HEK293T (cell line): ENCODE data around the gene PECR.

Experiments used
- CTCF ChIA-PET: fragments of 350-600 bp; formaldehyde crosslinking; extraction: SDS; loops from one replicate; lab custom pipeline; 2021; ENCODE audit warnings: antibody characterized with exemption, inconsistent platforms; lab: Yijun Ruan, JAX
- POLR2A ChIA-PET: fragments of 350-600 bp; formaldehyde crosslinking; extraction: SDS; loops from one replicate; lab custom pipeline; 2020; ENCODE audit warnings: antibody characterized with exemption, inconsistent platforms; lab: Yijun Ruan, JAX
- DNase-seq: peaks from one replicate; pipeline ENCODE4 v3.0.0; 2012; ENCODE audit warnings: mixed read lengths; ENCODE audit errors: extremely low spot score
- ARNT ChIP-seq: fragments of 450-650 bp; IDR thresholded peaks from 2 replicates; pipeline ENCODE4 v1.6.1; 2017; ENCODE audit warnings: mild to moderate bottlenecking
- BHLHE40 ChIP-seq: fragments of 450-650 bp; IDR thresholded peaks from 2 replicates; pipeline ENCODE4 v1.6.1; 2016; ENCODE audit warnings: mild to moderate bottlenecking, moderate library complexity, borderline replicate concordance
- CTBP1 ChIP-seq: fragments of 450-650 bp; IDR thresholded peaks from 2 replicates; pipeline ENCODE4 v1.6.1; 2016; ENCODE audit warnings: borderline replicate concordance
- ELF4 ChIP-seq: fragments of 450-650 bp; IDR thresholded peaks from 2 replicates; pipeline ENCODE4 v1.6.1; 2017; ENCODE audit warnings: antibody characterized with exemption
- FOXA1 ChIP-seq: fragments of 450-650 bp; IDR thresholded peaks from 2 replicates; pipeline ENCODE4 v1.6.1; 2016; ENCODE audit warnings: mild to moderate bottlenecking
- FOXK2 ChIP-seq: fragments of 450-650 bp; IDR thresholded peaks from 2 replicates; pipeline ENCODE4 v1.6.1; 2016; ENCODE audit warnings: mild to moderate bottlenecking
- FOXM1 ChIP-seq: fragments of 450-650 bp; IDR thresholded peaks from 2 replicates; pipeline ENCODE4 v1.6.1; 2017; ENCODE audit warnings: mild to moderate bottlenecking, borderline replicate concordance
- HDGF ChIP-seq: fragments of 450-650 bp; IDR thresholded peaks from 2 replicates; pipeline ENCODE4 v1.6.1; 2017; ENCODE audit warnings: antibody characterized with exemption, borderline replicate concordance
- L3MBTL2 ChIP-seq: fragments of 450-650 bp; conservative IDR thresholded peaks from 2 replicates; pipeline ENCODE4 v1.6.1; 2016; ENCODE audit warnings: mild to moderate bottlenecking
- LEF1 ChIP-seq: fragments of 450-650 bp; IDR thresholded peaks from 2 replicates; pipeline ENCODE4 v1.6.1; 2017; ENCODE audit warnings: mild to moderate bottlenecking, borderline replicate concordance
- NFRKB ChIP-seq: fragments of 450-650 bp; IDR thresholded peaks from 2 replicates; pipeline ENCODE4 v1.6.1; 2016; ENCODE audit warnings: mild to moderate bottlenecking, moderate library complexity
- SP1 ChIP-seq: fragments of 450-650 bp; IDR thresholded peaks from 2 replicates; pipeline ENCODE4 v1.6.1; 2017
- SUZ12 ChIP-seq: fragments of 450-650 bp; IDR thresholded peaks from 2 replicates; pipeline ENCODE4 v1.6.1; 2016; ENCODE audit warnings: mild to moderate bottlenecking
- TARDBP ChIP-seq: fragments of 450-650 bp; IDR thresholded peaks from 2 replicates; pipeline ENCODE4 v1.6.1; 2016
- ZNF384 ChIP-seq: fragments of 450-650 bp; IDR thresholded peaks from 2 replicates; pipeline ENCODE4 v1.6.1; 2016
- TF ChIP-seq, protein P1 (sequence below): fragments of 450-650 bp; IDR thresholded peaks from 2 replicates; pipeline ENCODE4 v1.6.1; 2016

Gene PECR

GRCh38 chr2:216081487-216082116, at the start of gene PECR, which contains the start of gene TMEM169:
Gene PECR (minus strand): TSS chr2:216081809. CDS start chr2:216081741, 68 bp downstream.
Gene TMEM169 (plus strand): TSS chr2:216081919. CDS start chr2:216095964, 14,045 bp downstream.
- ChIA-PET POLR2A (interaction anchor here (0.7 to 1.6 kb wide), 5 partner anchors 10 to 40 kb away, joined by 3 to 19 read pairs (median 4); partner anchors contain the start of gene XRCC5), CTCF (interaction anchor here (0.6 kb wide), 1 partner anchor 324 kb away, joined by 3 read pairs; no protein-coding TSS in a partner anchor)
- DNase-seq: peak; percentile 88
- TF ChIP-seq ZNF384 (no peak), L3MBTL2 (peak; percentile 41; the same call in 1 of the 2 replicates), FOXA1 (no peak)

- CTCF ChIA-PET: interaction anchor here (0.9 kb wide), 1 partner anchor 12 kb away, joined by 4 read pairs; no protein-coding TSS in a partner anchor
- TF ChIP-seq SUZ12 (no peak), SP1 (no peak), FOXM1 (no peak), FOXA1 (no peak), ELF4 (no peak), LEF1 (no peak), TARDBP (no peak), NFRKB (no peak), ARNT (no peak), ZNF384 (no peak), HDGF (no peak)
- POLR2A ChIA-PET: no interaction called here
- DNase-seq: no peak
Measured at GRCh38 chr2:216130346-216130971, 48.9 kb upstream of the PECR start.

DNA sequence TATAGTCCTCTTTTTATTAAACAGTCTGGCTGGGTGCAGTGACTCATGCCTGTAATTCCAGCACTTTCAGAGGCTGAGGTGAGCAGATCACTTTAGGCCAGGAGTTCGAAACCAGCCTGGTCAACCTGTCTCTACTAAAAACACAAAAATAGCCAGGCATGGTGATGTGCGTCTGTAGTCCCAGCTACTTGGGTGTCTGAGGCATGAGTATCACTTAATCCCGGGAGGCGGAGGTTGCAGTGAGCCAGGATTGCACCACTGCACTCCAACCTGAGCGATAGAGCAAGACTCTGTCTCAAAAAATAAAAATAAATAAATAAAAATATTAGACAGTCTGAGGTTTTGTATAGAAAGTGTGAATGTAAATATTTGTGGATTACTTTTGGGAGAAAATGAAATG, 45.3 kb upstream of the PECR start:
- no peak for DNase-seq
- ChIA-PET POLR2A (no interaction called here), CTCF (no interaction called here)
- TF ChIP-seq L3MBTL2 (no peak), SUZ12 (no peak)

DNA sequence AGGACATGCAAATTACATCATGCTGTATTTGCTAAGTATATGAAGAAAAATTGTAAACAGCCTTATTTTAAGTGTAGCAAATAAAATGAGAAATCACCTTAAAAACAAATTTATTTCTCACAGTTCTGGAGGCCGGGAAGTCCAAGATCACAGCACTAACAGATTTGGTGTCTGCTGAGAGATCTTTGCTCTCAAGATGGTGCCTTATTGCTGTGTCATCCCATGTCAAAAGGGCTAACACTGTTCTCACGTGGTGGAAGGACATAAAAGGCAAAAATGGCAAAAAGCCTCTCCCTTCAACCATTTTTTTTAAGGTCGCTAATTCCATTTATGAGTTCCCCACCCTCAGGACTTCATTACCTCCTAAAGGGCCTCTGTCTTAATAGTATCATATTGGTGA, 39.6 kb upstream of the PECR start:
- POLR2A ChIA-PET: interaction anchor here (0.7 kb wide), 1 partner anchor 712 kb away, joined by 3 read pairs; no protein-coding TSS in a partner anchor
- no peak for DNase-seq
- TF ChIP-seq HDGF: no peak
- no peak for TF ChIP-seq SUZ12
- no peak for TF ChIP-seq BHLHE40
- no peak for TF ChIP-seq NFRKB
- TF ChIP-seq LEF1: no peak
- no peak for TF ChIP-seq CTBP1
- no peak for TF ChIP-seq ARNT
- TF ChIP-seq FOXM1: no peak
- TF ChIP-seq ELF4: no peak
- no peak for TF ChIP-seq SP1
- TF ChIP-seq TARDBP: no peak
- TF ChIP-seq, protein P1, sequence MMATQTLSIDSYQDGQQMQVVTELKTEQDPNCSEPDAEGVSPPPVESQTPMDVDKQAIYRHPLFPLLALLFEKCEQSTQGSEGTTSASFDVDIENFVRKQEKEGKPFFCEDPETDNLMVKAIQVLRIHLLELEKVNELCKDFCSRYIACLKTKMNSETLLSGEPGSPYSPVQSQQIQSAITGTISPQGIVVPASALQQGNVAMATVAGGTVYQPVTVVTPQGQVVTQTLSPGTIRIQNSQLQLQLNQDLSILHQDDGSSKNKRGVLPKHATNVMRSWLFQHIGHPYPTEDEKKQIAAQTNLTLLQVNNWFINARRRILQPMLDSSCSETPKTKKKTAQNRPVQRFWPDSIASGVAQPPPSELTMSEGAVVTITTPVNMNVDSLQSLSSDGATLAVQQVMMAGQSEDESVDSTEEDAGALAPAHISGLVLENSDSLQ: no peak
- TF ChIP-seq ZNF384: no peak
- no peak for TF ChIP-seq L3MBTL2
- CTCF ChIA-PET: no interaction called here

GRCh38 chr2:216119986-216120385, 38.4 kb upstream of the PECR start:
- ChIA-PET CTCF (no interaction called here), POLR2A (no interaction called here)
- TF ChIP-seq BHLHE40 (no peak), TARDBP (no peak), L3MBTL2 (no peak), HDGF (no peak), SUZ12 (no peak), SP1 (no peak), LEF1 (no peak), ARNT (no peak), CTBP1 (no peak), FOXK2 (no peak), FOXA1 (no peak), ELF4 (no peak), FOXM1 (no peak), NFRKB (no peak), ZNF384 (no peak)
- TF ChIP-seq, protein P1: no peak
- no peak for DNase-seq

DNA sequence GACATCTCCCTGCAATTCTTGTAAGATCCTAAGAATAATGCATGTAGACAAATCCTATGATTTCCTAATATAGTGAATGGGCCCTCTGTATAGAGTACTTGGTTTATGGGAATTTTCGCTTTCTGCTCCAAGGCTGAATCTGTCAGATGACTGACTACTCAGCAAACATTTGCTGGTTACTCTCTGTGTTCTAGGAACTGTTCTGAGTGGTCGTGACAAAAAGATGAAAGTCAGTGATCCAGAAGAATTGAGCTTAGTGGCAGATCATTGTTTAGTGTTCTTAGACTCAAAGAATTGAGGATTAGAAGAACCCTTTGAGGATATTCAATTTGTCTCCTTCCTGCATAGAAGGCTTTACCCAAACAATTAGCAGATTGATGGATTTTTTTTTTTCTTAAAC, 37.5 kb upstream of the PECR start:
- ChIA-PET CTCF (no interaction called here), POLR2A (no interaction called here)
- TF ChIP-seq CTBP1 (no peak), FOXA1 (no peak)
- no peak for DNase-seq

- no peak for TF ChIP-seq TARDBP
- no peak for TF ChIP-seq ZNF384
- TF ChIP-seq FOXA1: no peak
- TF ChIP-seq SUZ12: no peak
- TF ChIP-seq CTBP1: no peak
- TF ChIP-seq HDGF: no peak
- no peak for TF ChIP-seq LEF1
- TF ChIP-seq NFRKB: no peak
- TF ChIP-seq, protein P1: no peak
- no peak for TF ChIP-seq BHLHE40
- no peak for TF ChIP-seq FOXK2
- no peak for TF ChIP-seq ARNT
- TF ChIP-seq L3MBTL2: no peak
- ChIA-PET CTCF (no interaction called here), POLR2A (no interaction called here)
- DNase-seq: no peak
Measured at GRCh38 chr2:216118474-216118873, 36.9 kb upstream of the PECR start.
